HUES6 (cell line): Measurements from ENCODE around the gene SNAPC1.
A peak's percentile ranks its signal among the peaks of the same experiment; 100 is the strongest.

Experiments
- H3K27ac ChIP-seq: 2 replicates; pipeline ENCODE4 v1.7.0; 2013; ENCODE audit warnings: low read depth, mild to moderate bottlenecking, low read length, inconsistent platforms
- H3K27me3 ChIP-seq: 2 replicates; pipeline ENCODE4 v1.6.1; 2013; ENCODE audit warnings: low read length; ENCODE audit not compliant: control insufficient read depth, insufficient read depth
- H3K36me3 ChIP-seq: 2 replicates; pipeline ENCODE4 v1.6.1; 2013; ENCODE audit warnings: low read length; ENCODE audit not compliant: control insufficient read depth, insufficient read depth
- H3K4me1 ChIP-seq: 2 replicates; pipeline ENCODE4 v1.6.1; 2013; ENCODE audit warnings: low read length; ENCODE audit not compliant: control insufficient read depth, insufficient read depth
- H3K4me3 ChIP-seq: 2 replicates; pipeline ENCODE4 v1.5.1; 2013; ENCODE audit warnings: low read depth, low read length
- H3K9ac ChIP-seq: one replicate; pipeline ENCODE4 v1.6.1; 2013; ENCODE audit warnings: mild to moderate bottlenecking, low read length
- H3K9me3 ChIP-seq: 2 replicates; pipeline ENCODE4 v1.6.1; 2013; ENCODE audit warnings: low read depth, low read length; ENCODE audit not compliant: control insufficient read depth, insufficient read depth

The SNAPC1 gene

DNA sequence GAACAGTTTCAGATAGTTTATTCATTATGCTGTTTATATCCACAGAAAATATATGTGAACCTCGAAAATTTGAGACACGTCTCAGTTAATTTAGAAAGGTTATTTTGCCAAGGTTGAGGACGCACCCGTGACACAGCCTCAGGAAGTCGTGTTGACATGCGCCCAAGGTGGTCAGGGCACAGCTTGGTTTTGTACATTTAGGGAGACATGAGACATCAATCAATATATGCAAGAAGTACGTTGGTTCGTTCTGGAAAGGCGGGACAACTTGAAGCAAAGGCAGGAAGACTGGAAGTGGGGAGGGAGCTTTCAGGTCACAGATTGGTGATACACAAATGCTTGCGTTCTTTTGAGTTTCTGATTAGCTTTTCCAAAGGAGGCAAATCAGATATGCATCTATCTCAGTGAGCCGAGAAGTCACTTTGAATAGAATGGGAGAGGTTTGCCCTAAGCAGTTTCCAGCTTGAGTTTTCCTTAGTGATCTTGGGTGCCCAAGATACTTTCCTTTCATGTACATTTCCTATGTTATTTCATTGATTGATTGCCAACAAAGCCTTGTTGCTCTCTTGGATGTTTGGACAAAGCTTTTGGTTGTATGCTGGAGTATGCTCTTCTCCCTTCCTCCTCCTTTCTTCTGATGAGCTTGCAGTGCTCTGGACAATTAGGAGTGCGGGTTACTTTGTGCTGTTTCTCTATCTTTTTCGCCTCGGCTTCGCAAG is 3.2 kb downstream of the SNAPC1 start:
- Histone ChIP-seq H3K9me3 (no peaks in the 10 kb centered on the region), H3K27me3 (no peaks in the 10 kb centered on the region), H3K36me3 (peaks cover 31% of the 10 kb centered on the region), H3K4me3 (peak overlapping the region; percentile 84), H3K9ac (no peak overlapping the region), H3K4me1 (peaks cover 20% of the 10 kb centered on the region), H3K27ac (no peak overlapping the region)

DNA sequence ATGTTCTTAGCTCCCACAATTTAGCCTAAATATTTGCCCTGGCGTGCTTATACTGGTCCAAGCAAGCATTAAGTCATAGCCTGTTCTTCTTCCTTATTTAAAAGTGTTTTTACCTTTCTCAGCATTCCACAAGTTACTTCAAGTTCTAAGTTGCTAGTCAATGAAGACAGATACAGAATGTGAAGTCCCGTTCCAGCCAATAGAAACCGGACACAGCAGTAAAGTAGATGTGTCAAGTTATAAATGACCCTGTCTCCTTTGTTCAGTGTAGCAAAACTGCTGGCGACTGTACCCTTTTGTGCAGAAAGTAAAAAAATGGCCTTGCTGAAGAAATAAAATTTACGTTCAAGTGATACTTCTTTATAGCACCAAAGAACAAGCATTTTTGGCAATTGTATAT is 3.9 kb downstream of the SNAPC1 start:
- no peaks in the 10 kb centered on the region for H3K9me3 ChIP-seq
- peaks cover 20% of the 10 kb centered on the region for H3K4me1 ChIP-seq
- H3K4me3 ChIP-seq: no peak overlapping the region; the same call in 1 of the 2 replicates
- H3K36me3 ChIP-seq: peaks cover 38% of the 10 kb centered on the region
- H3K27me3 ChIP-seq: no peaks in the 10 kb centered on the region
- no peak overlapping the region for H3K27ac ChIP-seq
- H3K9ac ChIP-seq: no peak overlapping the region

DNA sequence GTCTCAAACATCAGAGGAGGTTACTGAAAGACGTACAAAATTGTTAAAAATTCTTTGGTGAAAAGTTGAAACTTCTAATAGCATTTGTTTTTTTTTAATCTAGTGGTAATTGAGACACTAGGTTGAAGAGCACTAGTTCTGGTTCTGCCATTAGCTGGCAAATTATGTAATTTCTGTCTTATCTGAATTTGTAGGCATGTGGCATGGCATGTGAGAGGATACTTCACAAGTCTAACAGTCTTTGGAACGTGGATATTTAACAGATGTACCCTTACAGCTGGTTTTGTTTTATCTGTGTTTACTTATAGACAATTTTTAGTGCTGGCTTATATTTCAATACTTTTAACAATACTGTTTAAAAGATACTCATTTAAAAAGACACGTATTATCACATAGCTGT is 6.0 kb downstream of the SNAPC1 start:
- H3K4me3 ChIP-seq: no peak overlapping the region
- peaks cover 59% of the 10 kb centered on the region for H3K36me3 ChIP-seq
- no peak overlapping the region for H3K27ac ChIP-seq
- H3K4me1 ChIP-seq: peaks cover 15% of the 10 kb centered on the region
- H3K27me3 ChIP-seq: no peaks in the 10 kb centered on the region
- no peak overlapping the region for H3K9ac ChIP-seq
- H3K9me3 ChIP-seq: no peaks in the 10 kb centered on the region

DNA sequence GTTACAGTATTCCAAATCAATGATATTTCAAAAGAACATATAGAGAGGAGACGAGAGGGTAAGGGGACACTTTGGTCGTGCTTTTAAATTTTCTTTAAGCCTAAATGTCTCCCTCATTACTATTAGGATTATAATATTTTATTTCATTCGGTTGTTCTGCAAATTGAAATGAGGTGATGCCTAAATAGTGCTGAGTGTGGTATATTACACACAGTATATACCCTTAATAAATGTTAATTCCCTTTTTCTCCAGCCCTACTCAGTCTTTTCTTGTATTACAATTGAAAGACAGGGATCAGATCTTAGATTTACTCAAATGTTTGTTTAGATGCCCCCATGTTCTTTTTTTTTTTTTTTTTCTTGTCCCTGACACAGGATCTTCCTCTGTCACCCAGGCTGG is 7.7 kb downstream of the SNAPC1 start:
- H3K27me3 ChIP-seq: no peaks in the 10 kb centered on the region
- H3K36me3 ChIP-seq: peaks cover 72% of the 10 kb centered on the region
- no peak overlapping the region for H3K27ac ChIP-seq
- H3K9ac ChIP-seq: no peak overlapping the region
- no peaks in the 10 kb centered on the region for H3K9me3 ChIP-seq
- peaks cover 10% of the 10 kb centered on the region for H3K4me1 ChIP-seq
- no peak overlapping the region for H3K4me3 ChIP-seq

DNA sequence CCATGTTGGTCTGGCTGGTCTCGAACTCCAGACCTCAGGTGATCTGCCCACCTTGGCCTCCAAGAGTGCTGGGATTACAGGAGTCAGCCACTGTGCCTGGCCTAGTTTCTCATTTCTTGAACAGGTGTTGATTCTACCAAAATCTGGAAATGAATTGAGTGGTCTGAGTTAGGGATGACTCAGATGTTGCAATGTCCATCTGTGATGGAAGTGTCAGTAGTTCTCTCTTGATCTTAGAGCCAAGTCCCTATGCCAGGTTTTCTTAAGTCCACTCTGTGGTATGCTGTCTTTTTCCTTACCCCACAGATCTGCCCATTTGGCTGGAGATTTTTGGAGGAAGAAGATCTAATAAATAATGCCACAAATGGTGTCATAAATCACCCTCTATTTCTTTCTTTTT is 12.6 kb downstream of the SNAPC1 start:
- no peaks in the 10 kb centered on the region for H3K4me1 ChIP-seq
- H3K27ac ChIP-seq: no peak overlapping the region
- H3K27me3 ChIP-seq: no peaks in the 10 kb centered on the region
- H3K4me3 ChIP-seq: no peak overlapping the region
- H3K9me3 ChIP-seq: no peaks in the 10 kb centered on the region
- no peak overlapping the region for H3K9ac ChIP-seq
- H3K36me3 ChIP-seq: peaks cover 86% of the 10 kb centered on the region

DNA sequence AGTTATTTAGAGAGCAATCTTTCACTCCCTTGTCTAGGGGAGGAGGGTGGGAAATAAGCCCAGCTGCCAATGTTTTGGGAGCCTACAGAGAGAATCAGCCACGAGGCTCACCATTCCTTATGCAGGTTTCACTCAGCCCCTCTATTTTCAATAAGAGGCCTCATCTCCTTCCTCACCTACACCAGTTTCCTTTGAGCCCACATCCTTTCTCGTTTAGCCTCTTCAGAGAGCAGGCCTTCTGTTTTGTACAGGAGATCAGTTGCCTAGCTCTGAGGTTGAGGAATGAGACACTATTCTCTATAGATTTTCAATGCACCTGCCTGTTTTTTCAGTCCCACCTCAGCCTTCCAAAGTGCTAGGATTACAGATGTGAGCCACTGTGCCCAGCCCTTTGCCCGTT is 17.9 kb downstream of the SNAPC1 start:
- Histone ChIP-seq H3K27ac (no peak overlapping the region), H3K27me3 (no peaks in the 10 kb centered on the region), H3K4me3 (no peak overlapping the region), H3K9me3 (no peaks in the 10 kb centered on the region), H3K4me1 (no peaks in the 10 kb centered on the region), H3K9ac (no peak overlapping the region), H3K36me3 (peaks cover 85% of the 10 kb centered on the region)

DNA sequence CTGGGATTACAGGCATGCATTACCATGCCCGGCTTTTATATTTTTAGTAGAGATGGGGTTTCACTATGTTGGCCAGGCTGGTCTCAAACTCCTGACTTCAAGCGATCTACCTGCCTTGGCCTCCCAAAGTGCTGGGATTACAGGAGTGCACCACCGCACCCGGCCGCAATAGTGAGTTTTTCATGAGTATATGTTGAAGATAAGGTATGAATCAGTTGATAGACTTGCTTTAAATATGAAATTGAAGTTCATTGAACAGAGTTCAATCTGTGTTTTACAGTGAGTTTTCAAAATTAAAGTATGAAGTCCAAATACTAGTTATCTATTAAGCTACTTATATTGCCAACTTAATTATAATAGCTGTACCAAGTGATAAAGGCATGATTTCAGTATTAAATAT is 35.1 kb downstream of the SNAPC1 start:
- Histone ChIP-seq H3K4me3 (no peak overlapping the region), H3K36me3 (peaks cover 26% of the 10 kb centered on the region), H3K27ac (no peak overlapping the region), H3K9me3 (no peaks in the 10 kb centered on the region), H3K4me1 (peaks cover 8% of the 10 kb centered on the region; the same call in 1 of the 2 replicates), H3K9ac (no peak overlapping the region), H3K27me3 (no peaks in the 10 kb centered on the region)

DNA sequence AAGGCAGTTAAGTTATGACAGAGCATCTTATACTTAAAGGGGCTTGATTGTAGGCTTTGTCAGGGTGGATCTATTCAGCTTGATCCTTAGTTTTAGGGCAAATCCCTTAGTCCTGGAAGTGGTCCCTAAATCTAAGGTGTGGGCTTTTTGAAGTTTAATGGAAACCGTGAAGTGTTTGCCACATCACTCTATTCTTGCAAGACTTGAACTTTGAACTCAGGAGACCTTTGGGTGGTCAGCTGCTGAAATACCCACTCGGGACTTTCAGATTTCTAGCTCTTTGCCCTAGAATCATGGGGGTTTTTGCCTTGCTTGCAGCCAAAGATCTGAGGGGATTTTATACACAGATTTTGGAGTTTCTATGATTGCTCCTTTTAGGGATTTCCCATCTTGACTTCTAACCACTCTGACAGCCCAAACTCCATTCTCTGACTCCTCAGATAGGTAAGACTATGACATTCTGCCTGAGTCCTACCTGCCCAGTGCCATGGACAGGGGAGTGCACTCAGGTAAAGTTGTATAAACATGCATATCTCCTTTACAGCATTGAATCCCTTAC is 39.9 kb downstream of the SNAPC1 start:
- Histone ChIP-seq H3K27ac (no peak overlapping the region), H3K27me3 (no peaks in the 10 kb centered on the region), H3K36me3 (no peaks in the 10 kb centered on the region)

DNA sequence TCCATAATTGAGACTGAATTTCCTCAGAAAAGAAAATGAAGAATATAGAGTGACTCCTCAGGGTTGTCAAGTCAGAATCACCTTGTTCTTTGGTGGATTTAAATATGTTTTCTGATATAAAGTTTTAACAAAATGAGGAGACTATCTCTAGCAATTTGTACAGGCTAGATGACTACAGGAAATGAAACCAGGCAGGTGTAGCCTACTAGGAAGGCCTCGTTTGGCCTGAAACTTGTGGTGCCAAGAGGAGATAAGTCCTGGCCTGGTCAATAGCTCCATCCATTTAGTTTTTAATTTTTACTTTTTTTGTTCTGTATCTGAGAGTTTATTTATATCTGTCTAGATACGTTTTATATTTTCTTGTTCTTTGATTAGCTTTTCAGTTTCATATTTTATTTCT is 41.5 kb downstream of the SNAPC1 start:
- Histone ChIP-seq H3K9me3 (no peaks in the 10 kb centered on the region), H3K27me3 (no peaks in the 10 kb centered on the region), H3K9ac (no peak overlapping the region), H3K36me3 (no peaks in the 10 kb centered on the region), H3K4me1 (peaks cover 6% of the 10 kb centered on the region), H3K27ac (no peak overlapping the region), H3K4me3 (no peak overlapping the region)

More for the DNA sequence above, 39.9 kb downstream of the SNAPC1 start:
- no peak overlapping the region for H3K4me3 ChIP-seq
- no peaks in the 10 kb centered on the region for H3K9me3 ChIP-seq
- peaks cover 13% of the 10 kb centered on the region for H3K4me1 ChIP-seq
- no peak overlapping the region for H3K9ac ChIP-seq

DNA sequence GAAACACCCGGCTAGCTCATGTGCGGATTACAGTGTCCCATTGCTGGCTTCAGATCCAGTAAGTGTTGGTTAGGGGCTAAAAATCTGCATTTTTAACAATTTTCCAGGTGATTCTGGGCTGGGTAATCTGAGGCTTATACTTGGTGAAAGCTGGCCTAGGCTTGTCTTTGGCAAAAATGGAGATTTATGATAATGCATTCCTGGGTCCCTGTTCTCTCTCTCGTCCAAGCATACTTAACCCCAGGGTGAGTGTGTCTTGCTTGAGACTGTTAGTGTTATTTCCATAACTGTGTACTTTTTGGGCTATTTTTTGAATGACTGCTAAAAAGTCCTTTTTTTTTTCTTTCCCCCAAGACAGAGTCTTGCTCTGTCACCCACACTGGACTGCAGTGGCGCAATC is 43.2 kb downstream of the SNAPC1 start:
- no peaks in the 10 kb centered on the region for H3K36me3 ChIP-seq
- H3K27me3 ChIP-seq: peaks cover 10% of the 10 kb centered on the region
- peaks cover 5% of the 10 kb centered on the region for H3K4me1 ChIP-seq
- H3K9me3 ChIP-seq: no peaks in the 10 kb centered on the region
- no peak overlapping the region for H3K4me3 ChIP-seq
- no peak overlapping the region for H3K9ac ChIP-seq
- H3K27ac ChIP-seq: no peak overlapping the region

DNA sequence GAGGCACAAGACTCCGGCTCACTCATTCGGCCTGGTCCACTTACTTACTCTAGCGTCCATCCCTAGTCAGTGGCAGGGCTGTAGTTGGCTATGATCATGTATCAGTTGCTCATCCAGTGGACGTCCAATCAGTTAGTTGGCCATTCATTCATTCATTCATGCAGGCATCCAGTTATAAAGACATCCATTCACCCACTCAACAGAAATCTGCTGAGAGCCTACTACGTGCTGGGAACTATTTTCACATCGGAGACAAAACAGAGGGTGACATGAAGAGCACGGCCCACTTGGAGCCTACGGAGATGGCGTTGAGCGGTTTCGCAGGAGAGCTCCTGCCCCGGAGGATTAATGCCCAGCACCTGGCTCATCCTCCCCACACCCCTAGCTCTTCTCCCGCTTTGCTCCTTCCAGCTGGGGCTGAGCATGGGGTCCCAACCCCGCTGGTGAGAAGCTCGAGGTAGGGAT is 49.7 kb downstream of the SNAPC1 start:
- Histone ChIP-seq H3K4me1 (peaks cover 2% of the 10 kb centered on the region; the same call in 1 of the 2 replicates), H3K36me3 (no peaks in the 10 kb centered on the region), H3K9me3 (no peaks in the 10 kb centered on the region), H3K4me3 (peak overlapping the region; percentile 77), H3K27me3 (peaks cover 64% of the 10 kb centered on the region), H3K27ac (no peak overlapping the region), H3K9ac (no peak overlapping the region)
